ENCODE results near the gene DNAAF8. TPM values are rescaled to one million over a fixed set of nuclear protein-coding genes. Genes with fewer than 3 reads are reported as not detected.
"Not testable (repeated sequence)": the region's sequence is repeated elsewhere in the genome, so short reads cannot be mapped to it uniquely, and the experiment has no call there.

The DNAAF8 gene
- total RNA-seq, 1 donor from 2014 or later, result 0.62 TPM

- DNase-seq, result not testable (repeated sequence)
Measured at GRCh38 chr16:4784444-4784987, 50.2 kb downstream of the DNAAF8 start.

- no peak for DNase-seq
Measured at GRCh38 chr16:4785758-4786433, 51.6 kb downstream of the DNAAF8 start.

GRCh38 chr16:4787068-4787467 is 52.7 kb downstream of the DNAAF8 start:
- no peak for DNase-seq

- DNase-seq, result no peak
Measured at GRCh38 chr16:4787627-4788482, 53.5 kb downstream of the DNAAF8 start, which contains the start of gene SEPTIN12. SEPTIN12 (minus strand) TSS chr16:4788345; CDS start chr16:4787645, 700 bp downstream.

- no peak for DNase-seq
Measured at GRCh38 chr16:4788489-4788889, 54.2 kb downstream of the DNAAF8 start.

- DNase-seq, result no peak
Measured at GRCh38 chr16:4788910-4789309, 54.6 kb downstream of the DNAAF8 start.

GRCh38 chr16:4790261-4790660 is 55.9 kb downstream of the DNAAF8 start:
- DNase-seq, result no peak

- no peak for DNase-seq
Measured at GRCh38 chr16:4790871-4791270, 56.5 kb downstream of the DNAAF8 start.

GRCh38 chr16:4792951-4793513 is 58.7 kb downstream of the DNAAF8 start:
- DNase-seq, result no peak

GRCh38 chr16:4795181-4795827 is 61.0 kb downstream of the DNAAF8 start, which contains the start of gene SMIM22:
SMIM22 (plus strand) TSS chr16:4795369; CDS start chr16:4795735, 366 bp downstream.
- DNase-seq, result no peak

- no peak for DNase-seq
Measured at GRCh38 chr16:4795828-4796572, 61.7 kb downstream of the DNAAF8 start.

- no peak for DNase-seq
Measured at GRCh38 chr16:4796982-4797804, 62.9 kb downstream of the DNAAF8 start.

- no peak for DNase-seq
Measured at GRCh38 chr16:4797805-4798252, 63.5 kb downstream of the DNAAF8 start.

- no peak for DNase-seq
Measured at GRCh38 chr16:4798456-4798855, 64.1 kb downstream of the DNAAF8 start.

Small RNA genes lying within 50 kb of the gene (small RNA-seq; reads per million reads assigned to genes)
- not detected for gene RF00017

Other genes with a start within 250 kb of the DNAAF8 start
- gene CDIP1, start 195.8 kb upstream of the DNAAF8 start, total RNA-seq, result 11.1 TPM
- not detected for gene C16orf96, start 178.2 kb upstream of the DNAAF8 start, total RNA-seq
- gene UBALD1, start 119.6 kb upstream of the DNAAF8 start, total RNA-seq, result 1.7 TPM
- 41.5 TPM for gene MGRN1, start 109.7 kb upstream of the DNAAF8 start, total RNA-seq
- 33.4 TPM for gene NUDT16L1, start 41.0 kb upstream of the DNAAF8 start, total RNA-seq
- 19.8 TPM for gene ANKS3, start 266 bp upstream of the DNAAF8 start, total RNA-seq
- 10.5 TPM for gene ZNF500, start 32.6 kb downstream of the DNAAF8 start, total RNA-seq
- not detected for gene SEPTIN12, start 53.8 kb downstream of the DNAAF8 start, total RNA-seq
- gene SMIM22, start 60.8 kb downstream of the DNAAF8 start, total RNA-seq, result not detected
- 38.7 TPM for gene ROGDI, start 68.1 kb downstream of the DNAAF8 start, total RNA-seq
- gene GLYR1, start 112.8 kb downstream of the DNAAF8 start, total RNA-seq, result 70.2 TPM
- gene UBN1, start 112.9 kb downstream of the DNAAF8 start, total RNA-seq, result 13.9 TPM
- gene PPL, start 202.6 kb downstream of the DNAAF8 start, total RNA-seq, result 0.31 TPM
- 0.47 TPM for gene SEC14L5, start 223.8 kb downstream of the DNAAF8 start, total RNA-seq

Measured in occipital lobe (tissue), 3 donors.